GM12865 (cell line): ENCODE measurements around the gene TSPYL2.

Experiments used
- DNase-seq: peaks from one replicate; pipeline ENCODE4 v3.0.0; 2010; ENCODE audit warnings: low read depth
- H3K4me3 ChIP-seq: 2 replicates; pipeline ENCODE4 v1.5.1; 2011; ENCODE audit warnings: mild to moderate bottlenecking, low read depth, low read length, control low read depth
- TF ChIP-seq, protein P1 (sequence below): IDR thresholded peaks from 2 replicates; pipeline ENCODE4 v1.5.1; 2011; ENCODE audit warnings: low read length, control low read depth, low read depth, inconsistent platforms; ENCODE audit not compliant: insufficient read depth; ENCODE audit errors: missing control alignments

Gene TSPYL2

DNA sequence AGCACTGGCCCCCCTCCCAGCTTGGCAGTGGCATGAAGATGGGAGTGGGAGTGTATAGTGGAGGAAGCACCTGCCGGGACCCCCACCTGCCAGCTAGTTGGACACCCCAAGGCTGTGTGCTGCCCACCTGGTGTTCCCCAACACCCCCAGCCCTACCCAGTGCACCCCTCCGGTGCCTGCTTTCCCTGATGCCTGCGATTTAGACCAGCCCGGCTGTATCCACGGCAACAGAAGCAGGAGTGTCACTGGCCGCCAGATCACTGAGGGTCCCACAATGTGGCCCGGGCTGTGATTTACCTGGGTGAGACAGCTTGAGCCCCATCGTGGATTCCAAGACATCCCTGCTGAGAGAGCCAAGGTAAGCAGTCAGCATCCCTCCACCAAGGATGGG, 33.0 kb upstream of the TSPYL2 start:
- no peak overlapping the region for H3K4me3 ChIP-seq
- DNase-seq = no peak
- TF ChIP-seq, protein P1, sequence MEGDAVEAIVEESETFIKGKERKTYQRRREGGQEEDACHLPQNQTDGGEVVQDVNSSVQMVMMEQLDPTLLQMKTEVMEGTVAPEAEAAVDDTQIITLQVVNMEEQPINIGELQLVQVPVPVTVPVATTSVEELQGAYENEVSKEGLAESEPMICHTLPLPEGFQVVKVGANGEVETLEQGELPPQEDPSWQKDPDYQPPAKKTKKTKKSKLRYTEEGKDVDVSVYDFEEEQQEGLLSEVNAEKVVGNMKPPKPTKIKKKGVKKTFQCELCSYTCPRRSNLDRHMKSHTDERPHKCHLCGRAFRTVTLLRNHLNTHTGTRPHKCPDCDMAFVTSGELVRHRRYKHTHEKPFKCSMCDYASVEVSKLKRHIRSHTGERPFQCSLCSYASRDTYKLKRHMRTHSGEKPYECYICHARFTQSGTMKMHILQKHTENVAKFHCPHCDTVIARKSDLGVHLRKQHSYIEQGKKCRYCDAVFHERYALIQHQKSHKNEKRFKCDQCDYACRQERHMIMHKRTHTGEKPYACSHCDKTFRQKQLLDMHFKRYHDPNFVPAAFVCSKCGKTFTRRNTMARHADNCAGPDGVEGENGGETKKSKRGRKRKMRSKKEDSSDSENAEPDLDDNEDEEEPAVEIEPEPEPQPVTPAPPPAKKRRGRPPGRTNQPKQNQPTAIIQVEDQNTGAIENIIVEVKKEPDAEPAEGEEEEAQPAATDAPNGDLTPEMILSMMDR = no peak

DNA sequence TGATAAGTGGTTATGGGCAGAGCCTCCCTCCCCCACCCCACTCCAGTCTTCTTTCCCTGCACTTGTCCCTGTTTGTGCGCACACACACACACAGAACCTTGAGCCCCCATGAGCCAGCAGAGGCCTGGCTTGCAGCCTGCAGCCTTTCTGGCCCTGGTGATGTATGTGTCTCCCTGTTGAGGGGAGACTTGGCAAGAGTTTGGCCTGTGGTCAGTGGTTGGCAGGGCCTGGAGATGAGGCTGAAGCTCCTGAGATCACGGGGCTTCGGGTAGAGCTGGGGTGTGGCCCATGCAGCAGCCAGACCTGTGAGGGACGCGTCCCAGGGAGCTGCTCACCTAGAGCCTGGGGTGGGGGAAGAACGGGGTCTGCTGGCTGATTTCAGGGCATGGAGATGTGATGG, 31.3 kb upstream of the TSPYL2 start:
- DNase-seq = no peak
- H3K4me3 ChIP-seq = no peak overlapping the region
- TF ChIP-seq, protein P1 = no peak

DNA sequence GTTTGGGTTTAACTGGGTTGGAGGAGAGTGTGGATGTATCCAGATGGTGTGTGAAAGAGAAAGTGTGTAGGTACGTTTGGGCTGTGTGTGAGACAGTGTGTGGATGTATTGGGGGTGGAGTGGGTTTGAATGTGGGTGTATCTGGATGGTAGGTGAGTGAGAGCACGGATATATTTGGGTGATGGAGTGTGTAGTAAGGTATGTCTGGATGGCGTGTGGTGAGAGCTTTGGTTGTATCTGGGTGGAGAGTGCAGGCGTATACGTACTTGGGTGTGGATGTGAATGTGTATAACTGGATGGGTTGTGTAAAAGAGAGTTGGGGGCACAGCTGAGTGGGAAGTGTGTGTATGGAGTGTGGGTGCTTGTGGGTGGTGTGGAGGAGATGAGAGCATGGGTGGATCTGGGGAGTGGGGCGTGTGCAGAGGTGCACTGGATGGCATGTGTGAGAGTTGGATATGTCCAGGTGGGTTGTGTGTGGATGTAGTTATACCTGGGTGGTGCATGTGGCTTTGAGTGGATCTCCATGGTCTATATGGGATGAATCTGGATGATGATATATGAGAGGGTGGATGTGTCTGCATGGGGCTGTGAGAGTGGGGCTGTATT, 26.8 kb upstream of the TSPYL2 start:
- no peak for DNase-seq
- TF ChIP-seq, protein P1 = no peak
- H3K4me3 ChIP-seq = no peak overlapping the region

DNA sequence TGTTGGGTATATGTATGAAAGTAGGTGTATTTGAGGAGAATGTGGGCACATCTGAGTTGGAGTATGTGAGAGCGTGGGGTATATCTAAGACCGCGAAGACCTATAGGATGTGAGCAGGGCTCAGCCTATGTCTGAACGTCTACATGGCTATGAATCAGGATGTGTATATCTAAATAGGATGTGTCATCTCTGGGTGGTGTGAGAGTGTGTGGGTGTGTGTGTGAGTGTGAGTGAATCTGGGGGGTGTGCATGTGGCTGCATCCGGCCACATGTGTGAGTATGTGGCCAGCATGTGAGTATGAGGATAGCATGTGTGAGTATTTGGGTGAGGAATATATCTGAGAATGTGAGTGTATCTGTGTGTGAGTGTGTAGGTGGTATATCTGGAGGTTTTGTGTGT, 25.9 kb upstream of the TSPYL2 start:
- no peak overlapping the region for H3K4me3 ChIP-seq
- no peak for DNase-seq
- TF ChIP-seq, protein P1 = no peak

DNA sequence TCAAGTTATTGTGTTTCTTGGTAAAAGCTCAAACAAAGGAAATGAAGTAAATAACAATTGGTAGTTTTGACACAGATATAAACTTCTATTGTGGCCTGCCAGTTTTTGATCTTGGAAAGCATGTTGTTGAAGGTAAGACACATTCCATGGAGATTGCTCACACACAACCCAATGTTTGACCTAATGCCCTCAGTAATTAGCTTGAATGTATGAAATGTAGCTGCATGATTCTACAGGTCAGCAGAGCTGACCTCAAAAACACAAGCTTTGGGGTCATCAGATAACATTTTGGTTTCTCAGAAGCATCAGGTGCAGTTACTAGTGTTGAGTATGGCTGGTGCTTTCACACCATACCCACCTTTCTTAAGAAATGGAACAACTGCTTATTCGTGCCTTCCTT, 17.1 kb upstream of the TSPYL2 start:
- no peak for DNase-seq
- TF ChIP-seq, protein P1 = no peak
- no peak overlapping the region for H3K4me3 ChIP-seq

DNA sequence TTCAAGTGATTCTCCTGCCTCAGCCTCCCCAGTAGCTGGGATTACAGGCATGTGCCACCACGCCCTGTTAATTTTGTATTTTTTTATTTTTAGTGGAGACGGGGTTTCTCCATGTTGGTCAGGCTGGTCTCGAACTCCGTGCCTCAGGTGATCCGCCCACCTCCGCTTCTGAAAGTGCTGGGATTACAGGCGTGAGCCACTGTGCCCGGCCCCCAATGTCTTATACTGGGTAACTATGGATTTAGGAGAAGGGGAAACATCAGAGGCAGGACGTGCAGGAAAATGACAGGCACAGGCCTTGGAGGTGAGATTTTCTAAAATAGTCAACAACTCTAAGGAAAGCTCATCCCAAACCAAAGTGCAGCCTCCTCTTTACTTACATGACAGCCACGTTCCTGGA, 11.1 kb upstream of the TSPYL2 start:
- no peak for DNase-seq
- no peak overlapping the region for H3K4me3 ChIP-seq
- TF ChIP-seq, protein P1 = no peak
